ENCODE data around the gene MDH2.
A peak's percentile ranks its signal among the peaks of the same experiment; 100 is the strongest.

DNA sequence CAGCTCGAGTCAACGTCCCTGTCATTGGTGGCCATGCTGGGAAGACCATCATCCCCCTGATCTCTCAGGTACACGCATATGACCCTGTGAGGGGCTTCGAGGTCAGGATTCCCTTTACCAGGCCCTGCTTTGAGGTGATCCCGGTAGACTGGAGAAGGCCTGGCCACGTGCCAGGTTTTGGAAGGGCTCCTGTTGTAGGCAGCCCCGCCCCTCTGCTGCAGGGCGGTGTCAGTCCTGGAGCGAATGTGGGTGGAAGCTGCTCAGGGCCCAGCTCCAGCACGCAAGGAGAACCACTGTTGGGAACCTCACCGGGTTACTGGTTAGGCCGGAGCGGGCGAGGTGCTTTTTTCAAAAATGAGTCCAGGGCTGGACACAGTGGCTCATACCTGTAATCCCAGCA lies 15.6 kb downstream of the MDH2 start:
- TF ChIP-seq GATAD2B (conservative IDR thresholded peaks at IDR 0.05; ENCODE audit: low read depth) (no peak), NBN (IDR thresholded peaks at IDR 0.05) (no peak), EZH2 (IDR thresholded peaks at IDR 0.05; ENCODE audit: borderline replicate concordance, control insufficient read depth, low read depth, low read length) (no peak), YY1 (IDR thresholded peaks at IDR 0.05; ENCODE audit: low read depth, low read length) (no peak), POLR2AphosphoS5 (IDR thresholded peaks at IDR 0.05; ENCODE audit: low read length) (no peak), BRCA1 (IDR thresholded peaks at IDR 0.05; ENCODE audit: low read depth, low read length) (no peak), POLR2A (IDR thresholded peaks at IDR 0.05; ENCODE audit: low read depth, low read length) (0 out of 2 replicates have a peak, but pooled peaks have one; percentile 35)
- TF ChIP-seq, protein P1, sequence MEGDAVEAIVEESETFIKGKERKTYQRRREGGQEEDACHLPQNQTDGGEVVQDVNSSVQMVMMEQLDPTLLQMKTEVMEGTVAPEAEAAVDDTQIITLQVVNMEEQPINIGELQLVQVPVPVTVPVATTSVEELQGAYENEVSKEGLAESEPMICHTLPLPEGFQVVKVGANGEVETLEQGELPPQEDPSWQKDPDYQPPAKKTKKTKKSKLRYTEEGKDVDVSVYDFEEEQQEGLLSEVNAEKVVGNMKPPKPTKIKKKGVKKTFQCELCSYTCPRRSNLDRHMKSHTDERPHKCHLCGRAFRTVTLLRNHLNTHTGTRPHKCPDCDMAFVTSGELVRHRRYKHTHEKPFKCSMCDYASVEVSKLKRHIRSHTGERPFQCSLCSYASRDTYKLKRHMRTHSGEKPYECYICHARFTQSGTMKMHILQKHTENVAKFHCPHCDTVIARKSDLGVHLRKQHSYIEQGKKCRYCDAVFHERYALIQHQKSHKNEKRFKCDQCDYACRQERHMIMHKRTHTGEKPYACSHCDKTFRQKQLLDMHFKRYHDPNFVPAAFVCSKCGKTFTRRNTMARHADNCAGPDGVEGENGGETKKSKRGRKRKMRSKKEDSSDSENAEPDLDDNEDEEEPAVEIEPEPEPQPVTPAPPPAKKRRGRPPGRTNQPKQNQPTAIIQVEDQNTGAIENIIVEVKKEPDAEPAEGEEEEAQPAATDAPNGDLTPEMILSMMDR (IDR thresholded peaks at IDR 0.05 in 2 of 3, conservative IDR thresholded peaks at IDR 0.05 in 1 of 3; ENCODE audit: control insufficient read depth in 2 of 3, extremely low read depth in 1 of 3, insufficient read depth in 1 of 3, low read depth in 3 of 3, low read length in 3 of 3): no peak
